C4-2B (cell line): ENCODE results near the gene CYB561.

ENCODE experiments used
- CTCF ChIP-seq: fragments of 450-650 bp; conservative IDR thresholded peaks from 2 replicates; pipeline ENCODE4 v1.5.1; 2017; ENCODE audit warnings: mild to moderate bottlenecking
- ZFX ChIP-seq: fragments of 450-650 bp; IDR thresholded peaks from 2 replicates; pipeline ENCODE4 v1.6.1; 2017

- TF ChIP-seq CTCF (no peak; the same call in 1 of the 2 replicates), ZFX (0 out of 2 replicates have a peak, but pooled peaks have one; percentile 11)
Measured at GRCh38 chr17:63434951-63435571, 11.0 kb downstream of the CYB561 start.
